GM12891 (cell line): ENCODE data around the gene ZNF619.
"Not testable (repeated sequence)": the region's sequence is repeated elsewhere in the genome, so short reads cannot be mapped to it uniquely, and the experiment has no call there.

Source experiments
- DNase-seq: peaks from one replicate; pipeline ENCODE4 v3.0.0; 2011; ENCODE audit warnings: low spot score; ENCODE audit not compliant: insufficient read length
- FAIRE-seq: peaks from 2 replicates; lab custom pipeline; 2011; peaks lifted over from hg19 to GRCh38; lab: Jason Lieb, UNC
- PAX5 ChIP-seq: IDR thresholded peaks from 2 replicates; pipeline ENCODE4 v1.6.1; 2011; ENCODE audit warnings: low read length, moderate library complexity, mild to moderate bottlenecking; ENCODE audit not compliant: insufficient read depth, severe bottlenecking
- POLR2A ChIP-seq: IDR thresholded peaks from 2 replicates; pipeline ENCODE4 v1.6.1; 2011; ENCODE audit warnings: low read depth, low read length, control low read depth
- POLR2AphosphoS5 ChIP-seq: IDR thresholded peaks from 2 replicates; pipeline ENCODE4 v1.6.1; 2011; ENCODE audit warnings: low read depth, low read length, control low read depth
- POU2F2 ChIP-seq: IDR thresholded peaks from 2 replicates; pipeline ENCODE4 v1.6.1; 2011; ENCODE audit warnings: low read depth, mild to moderate bottlenecking, control low read depth, low read length, moderate library complexity
- SPI1 ChIP-seq: IDR thresholded peaks from 2 replicates; pipeline ENCODE4 v1.6.1; 2011; ENCODE audit warnings: low read depth, low read length, control low read depth
- TAF1 ChIP-seq: IDR thresholded peaks from 2 replicates; pipeline ENCODE4 v1.6.1; 2011; ENCODE audit warnings: low read depth, low read length, control low read depth

The ZNF619 gene

DNA sequence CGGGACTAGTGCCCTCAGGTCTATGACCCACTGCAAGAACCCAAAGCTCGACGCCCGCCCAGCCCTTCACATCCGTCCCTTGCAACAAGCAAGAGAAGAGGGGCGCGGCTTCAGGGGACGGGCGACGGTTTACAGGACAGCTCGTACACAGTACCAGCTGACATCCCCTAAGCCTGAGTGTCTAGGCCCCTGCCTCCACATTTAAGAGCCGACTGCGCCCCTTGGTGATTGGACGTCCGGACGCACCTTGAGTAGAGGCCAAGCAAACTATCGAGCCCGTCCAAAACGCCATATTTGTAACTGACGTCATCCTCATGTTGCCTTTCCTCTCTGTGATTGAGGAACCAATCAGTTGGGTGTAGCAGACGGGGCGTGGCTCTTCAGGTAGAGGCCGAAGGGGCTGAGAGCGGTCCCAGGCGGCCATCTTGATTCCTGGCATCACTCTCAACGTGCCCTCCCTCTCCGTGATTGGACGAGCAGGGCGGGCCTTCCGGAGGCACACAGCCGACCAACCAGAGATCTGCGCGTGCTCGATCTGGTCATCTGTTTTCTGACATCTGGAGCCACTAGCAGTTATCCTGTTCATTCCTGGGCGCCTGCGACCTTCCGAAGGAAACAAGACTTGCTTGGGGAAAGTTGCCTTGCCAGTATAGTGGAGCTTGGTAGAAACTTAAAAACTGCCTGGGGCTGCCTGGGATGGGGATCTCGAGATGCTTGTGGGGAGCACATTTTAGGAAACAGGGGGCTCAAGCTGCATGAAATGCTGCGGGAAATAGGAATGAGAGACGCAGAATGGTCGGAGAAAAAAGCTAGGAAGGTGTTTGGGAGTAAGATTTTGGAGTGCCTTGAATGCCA is 23.8 kb upstream of the ZNF619 start:
- FAIRE-seq: peak; percentile 95
- TF ChIP-seq TAF1: peak; percentile 87
- no peak for TF ChIP-seq PAX5
- peak; percentile 84 for TF ChIP-seq POLR2AphosphoS5
- no peak for TF ChIP-seq POU2F2
- peak; percentile 77 for TF ChIP-seq POLR2A
- no peak for TF ChIP-seq SPI1
- DNase-seq: peak; percentile 80

GRCh38 chr3:40453933-40454332 is 23.0 kb upstream of the ZNF619 start:
- no peak for DNase-seq
- TF ChIP-seq POLR2A (no peak), POU2F2 (no peak)
- FAIRE-seq: no peak

GRCh38 chr3:40455328-40455727 is 21.6 kb upstream of the ZNF619 start:
- TF ChIP-seq POLR2AphosphoS5 (no peak), POLR2A (no peak), SPI1 (no peak), POU2F2 (no peak), TAF1 (no peak), PAX5 (no peak)
- DNase-seq (no peak), FAIRE-seq (no peak)

- FAIRE-seq (no peak), DNase-seq (no peak)
- TF ChIP-seq TAF1: no peak
- no peak for TF ChIP-seq POLR2AphosphoS5
- TF ChIP-seq POU2F2: no peak
- TF ChIP-seq SPI1: no peak
- no peak for TF ChIP-seq POLR2A
- no peak for TF ChIP-seq PAX5
These were observed 20.5 kb upstream of the ZNF619 start for GRCh38 chr3:40456279-40456939.

GRCh38 chr3:40456940-40457823 is 19.7 kb upstream of the ZNF619 start, which contains the start of gene RPL14:
Gene RPL14, plus strand, starts transcription at chr3:40457339. Its CDS starts 133 bp downstream, at chr3:40457472.
- peak; percentile 99 for TF ChIP-seq POLR2A
- TF ChIP-seq POU2F2: peak; percentile 58; the same call in 1 of the 2 replicates
- no peak for TF ChIP-seq SPI1
- peak; percentile 98 for TF ChIP-seq POLR2AphosphoS5
- peak; percentile 95 for TF ChIP-seq TAF1
- FAIRE-seq: peak; percentile 100
- DNase-seq: peak; percentile 76

DNA sequence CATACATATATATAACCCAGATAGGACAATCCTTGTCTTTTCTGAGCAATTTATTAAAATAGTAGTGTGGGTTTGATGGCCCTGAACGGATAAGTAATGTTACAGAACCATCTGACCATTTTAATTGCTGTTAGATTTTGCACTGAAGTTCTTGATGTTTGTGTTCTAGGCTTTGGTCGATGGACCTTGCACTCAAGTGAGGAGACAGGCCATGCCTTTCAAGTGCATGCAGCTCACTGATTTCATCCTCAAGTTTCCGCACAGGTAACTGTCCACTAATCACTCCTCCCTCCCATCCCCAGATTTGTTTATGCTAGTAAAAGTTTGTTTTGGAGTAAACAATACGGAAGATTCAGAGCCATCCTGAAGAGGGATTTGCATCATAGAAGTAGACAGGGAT is 18.4 kb upstream of the ZNF619 start:
- DNase-seq: no peak
- no peak for TF ChIP-seq POU2F2
- no peak for TF ChIP-seq TAF1
- TF ChIP-seq PAX5: no peak
- no peak for TF ChIP-seq POLR2AphosphoS5
- TF ChIP-seq SPI1: no peak
- TF ChIP-seq POLR2A: no peak
- FAIRE-seq: no peak

DNA sequence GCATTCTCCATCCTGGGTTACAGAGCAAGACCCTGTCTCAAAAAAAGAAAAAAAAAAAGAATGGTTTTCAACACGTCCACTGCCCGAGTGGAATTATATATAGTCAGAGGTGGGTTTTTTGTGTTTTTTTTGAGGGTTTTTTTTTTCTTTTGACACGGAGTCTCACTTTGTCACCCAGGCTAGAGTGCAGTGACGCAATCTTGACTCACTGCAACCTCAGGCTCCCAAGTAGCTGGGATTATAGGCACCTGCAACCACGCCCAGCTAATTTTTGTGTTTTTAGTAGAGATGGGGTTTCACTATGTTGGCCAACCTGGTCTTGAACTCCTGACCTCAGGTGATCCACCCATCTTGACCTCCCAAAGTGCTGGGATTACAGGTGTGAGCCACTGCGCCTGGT is 16.4 kb upstream of the ZNF619 start:
- FAIRE-seq, DNase-seq: not testable (repeated sequence)

- FAIRE-seq: no peak
- DNase-seq: no peak
- TF ChIP-seq SPI1 (no peak), PAX5 (no peak), POLR2A (no peak), TAF1 (no peak), POU2F2 (no peak), POLR2AphosphoS5 (no peak)
These were observed 15.8 kb upstream of the ZNF619 start for GRCh38 chr3:40461161-40461560.

GRCh38 chr3:40462838-40463237 is 14.1 kb upstream of the ZNF619 start:
- FAIRE-seq, DNase-seq: not testable (repeated sequence)
